Measurements from ENCODE around the gene SMAD7. TPM values are rescaled to one million over a fixed set of nuclear protein-coding genes. Genes with fewer than 3 reads are reported as not detected.
A peak's percentile ranks its signal among the peaks of the same experiment; 100 is the strongest.

SMAD7 gene
- total and polyA plus RNA-seq, 4 donors: 11.8 to 58.8 (median 35.8) TPM

DNA sequence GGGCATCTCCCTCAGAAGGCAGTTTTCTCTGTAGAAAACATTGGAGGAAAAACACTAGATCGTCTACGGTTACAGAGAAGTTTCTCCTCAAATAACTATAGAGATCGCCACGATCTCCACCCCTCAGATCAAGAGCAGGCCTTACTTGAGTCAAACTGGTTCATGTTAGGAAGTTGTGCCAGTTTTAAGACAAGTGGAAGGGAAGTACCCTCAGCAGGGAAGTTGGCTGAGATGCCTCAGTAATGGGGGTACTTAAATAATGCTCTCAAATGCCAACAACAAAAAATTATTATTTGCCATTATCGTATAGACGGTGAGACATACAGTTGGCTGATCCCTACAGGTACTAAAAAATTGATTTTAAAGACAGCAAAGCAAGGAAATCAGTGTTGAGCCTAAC is 8.2 kb upstream of the SMAD7 start:
- Histone ChIP-seq H3K9ac (ENCODE audit: insufficient read depth in 1 of 2, low read length in 2 of 2) (peak overlapping the region in 1 of 2 donors; percentile 5), H3K27ac (ENCODE audit: low read depth in 1 of 2, low read length in 1 of 2) (no peak overlapping the region), H3K9me3 (ENCODE audit: control insufficient read depth in 4 of 4, insufficient read depth in 3 of 4, low read length in 3 of 4) (no peaks in the 10 kb centered on the region), H3K4me3 (no peak overlapping the region), H3K27me3 (ENCODE audit: control insufficient read depth in 3 of 3, insufficient read depth in 3 of 3, low read length in 2 of 3) (no peaks in the 10 kb centered on the region), H3K4me1 (ENCODE audit: control insufficient read depth in 5 of 5, insufficient read depth in 5 of 5, low read length in 5 of 5) (peaks cover 12 to 37% (median 30%) of the 10 kb centered on the region in 5 donors), H3K36me3 (ENCODE audit: control insufficient read depth in 4 of 4, insufficient read depth in 4 of 4, low read length in 4 of 4) (no peaks in the 10 kb centered on the region)
- TF ChIP-seq, protein P1, sequence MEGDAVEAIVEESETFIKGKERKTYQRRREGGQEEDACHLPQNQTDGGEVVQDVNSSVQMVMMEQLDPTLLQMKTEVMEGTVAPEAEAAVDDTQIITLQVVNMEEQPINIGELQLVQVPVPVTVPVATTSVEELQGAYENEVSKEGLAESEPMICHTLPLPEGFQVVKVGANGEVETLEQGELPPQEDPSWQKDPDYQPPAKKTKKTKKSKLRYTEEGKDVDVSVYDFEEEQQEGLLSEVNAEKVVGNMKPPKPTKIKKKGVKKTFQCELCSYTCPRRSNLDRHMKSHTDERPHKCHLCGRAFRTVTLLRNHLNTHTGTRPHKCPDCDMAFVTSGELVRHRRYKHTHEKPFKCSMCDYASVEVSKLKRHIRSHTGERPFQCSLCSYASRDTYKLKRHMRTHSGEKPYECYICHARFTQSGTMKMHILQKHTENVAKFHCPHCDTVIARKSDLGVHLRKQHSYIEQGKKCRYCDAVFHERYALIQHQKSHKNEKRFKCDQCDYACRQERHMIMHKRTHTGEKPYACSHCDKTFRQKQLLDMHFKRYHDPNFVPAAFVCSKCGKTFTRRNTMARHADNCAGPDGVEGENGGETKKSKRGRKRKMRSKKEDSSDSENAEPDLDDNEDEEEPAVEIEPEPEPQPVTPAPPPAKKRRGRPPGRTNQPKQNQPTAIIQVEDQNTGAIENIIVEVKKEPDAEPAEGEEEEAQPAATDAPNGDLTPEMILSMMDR (IDR thresholded peaks at IDR 0.05; ENCODE audit: control extremely low read depth, extremely low read depth): no peak
- no peak for DNase-seq
- no peak for ATAC-seq (ENCODE audit: insufficient read depth, low FRiP score)
- 68 to 85% methylated on average over 6 of the region's 6 CpGs for WGBS, 2 donors

DNA sequence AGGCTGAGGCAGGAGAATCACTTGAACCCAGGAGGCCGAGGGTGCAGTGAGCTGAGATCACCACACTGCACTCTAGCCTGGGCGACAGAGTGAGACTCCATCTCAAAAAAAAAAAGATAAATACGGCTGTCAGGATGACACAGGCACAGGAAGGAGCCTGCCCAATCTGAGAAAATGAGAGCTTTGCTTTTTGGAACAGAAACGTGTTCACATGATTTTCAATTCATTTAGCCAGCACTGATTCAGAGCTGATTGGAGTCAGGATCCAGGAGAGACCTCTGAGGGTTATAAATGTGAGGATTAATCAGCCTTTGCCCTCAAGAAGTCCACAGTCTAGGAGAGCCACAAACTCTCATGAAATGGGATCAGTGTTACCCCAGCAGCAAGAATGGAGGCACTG is 6.9 kb upstream of the SMAD7 start:
- TF ChIP-seq, protein P1 (IDR thresholded peaks at IDR 0.05; ENCODE audit: control extremely low read depth, extremely low read depth): no peak
- H3K36me3 ChIP-seq (ENCODE audit: control insufficient read depth in 4 of 4, insufficient read depth in 4 of 4, low read length in 4 of 4): no peaks in the 10 kb centered on the region
- H3K9ac ChIP-seq (ENCODE audit: insufficient read depth in 1 of 2, low read length in 2 of 2): no peak overlapping the region
- H3K27me3 ChIP-seq (ENCODE audit: control insufficient read depth in 3 of 3, insufficient read depth in 3 of 3, low read length in 2 of 3): no peaks in the 10 kb centered on the region
- ATAC-seq (ENCODE audit: insufficient read depth, low FRiP score) (no peak), DNase-seq (no peak)
- peaks cover 12 to 30% (median 18%) of the 10 kb centered on the region in 5 donors for H3K4me1 ChIP-seq (ENCODE audit: control insufficient read depth in 5 of 5, insufficient read depth in 5 of 5, low read length in 5 of 5)
- WGBS, 2 donors: 67 to 76% methylated on average over 4 of the region's 4 CpGs
- H3K9me3 ChIP-seq (ENCODE audit: control insufficient read depth in 4 of 4, insufficient read depth in 3 of 4, low read length in 3 of 4): no peaks in the 10 kb centered on the region
- no peak overlapping the region for H3K27ac ChIP-seq (ENCODE audit: low read depth in 1 of 2, low read length in 1 of 2)
- H3K4me3 ChIP-seq: no peak overlapping the region

GRCh38 chr18:48957136-48957535 is 6.4 kb upstream of the SMAD7 start:
- peaks cover 12 to 26% (median 17%) of the 10 kb centered on the region in 5 donors for H3K4me1 ChIP-seq (ENCODE audit: control insufficient read depth in 5 of 5, insufficient read depth in 5 of 5, low read length in 5 of 5)
- 72 to 80% methylated on average over 8 of the region's 8 CpGs for WGBS, 2 donors
- TF ChIP-seq, protein P1 (IDR thresholded peaks at IDR 0.05; ENCODE audit: control extremely low read depth, extremely low read depth): no peak

GRCh38 chr18:48956356-48956755 is 5.6 kb upstream of the SMAD7 start:
- DNase-seq: peak; percentile 13 to 82 (median 67)
- H3K27me3 ChIP-seq (ENCODE audit: control insufficient read depth in 3 of 3, insufficient read depth in 3 of 3, low read length in 2 of 3): no peaks in the 10 kb centered on the region
- H3K9ac ChIP-seq (ENCODE audit: insufficient read depth in 1 of 2, low read length in 2 of 2): no peak overlapping the region
- H3K27ac ChIP-seq (ENCODE audit: low read depth in 1 of 2, low read length in 1 of 2): peak overlapping the region; percentile 87 to 89
- H3K4me1 ChIP-seq (ENCODE audit: control insufficient read depth in 5 of 5, insufficient read depth in 5 of 5, low read length in 5 of 5): peaks cover 12 to 25% (median 17%) of the 10 kb centered on the region in 5 donors
- H3K4me3 ChIP-seq: no peak overlapping the region
- WGBS, 2 donors: 88 to 91% methylated on average over 1 of the region's 1 CpG
- ATAC-seq (ENCODE audit: insufficient read depth, low FRiP score): no peak
- no peaks in the 10 kb centered on the region for H3K36me3 ChIP-seq (ENCODE audit: control insufficient read depth in 4 of 4, insufficient read depth in 4 of 4, low read length in 4 of 4)
- H3K9me3 ChIP-seq (ENCODE audit: control insufficient read depth in 4 of 4, insufficient read depth in 3 of 4, low read length in 3 of 4): no peaks in the 10 kb centered on the region
- TF ChIP-seq, protein P1 (IDR thresholded peaks at IDR 0.05; ENCODE audit: control extremely low read depth, extremely low read depth): no peak

More at GRCh38 chr18:48957136-48957535, 6.4 kb upstream of the SMAD7 start:
- Histone ChIP-seq H3K9ac (ENCODE audit: insufficient read depth in 1 of 2, low read length in 2 of 2) (no peak overlapping the region), H3K4me3 (no peak overlapping the region), H3K27ac (ENCODE audit: low read depth in 1 of 2, low read length in 1 of 2) (no peak overlapping the region), H3K36me3 (ENCODE audit: control insufficient read depth in 4 of 4, insufficient read depth in 4 of 4, low read length in 4 of 4) (no peaks in the 10 kb centered on the region), H3K27me3 (ENCODE audit: control insufficient read depth in 3 of 3, insufficient read depth in 3 of 3, low read length in 2 of 3) (no peaks in the 10 kb centered on the region), H3K9me3 (ENCODE audit: control insufficient read depth in 4 of 4, insufficient read depth in 3 of 4, low read length in 3 of 4) (no peaks in the 10 kb centered on the region)
- ATAC-seq (ENCODE audit: insufficient read depth, low FRiP score): no peak
- no peak for DNase-seq

Data from lung (tissue), 12 donors.